ENCODE measurements around the gene PGBD1.
"Not testable (repeated sequence)": the region's sequence is repeated elsewhere in the genome, so short reads cannot be mapped to it uniquely, and the experiment has no call there.

Gene PGBD1

GRCh38 chr6:28269492-28269891 lies 11.9 kb upstream of the PGBD1 start:
- no peak for DNase-seq (ENCODE audit: low read depth, low spot score)

DNA sequence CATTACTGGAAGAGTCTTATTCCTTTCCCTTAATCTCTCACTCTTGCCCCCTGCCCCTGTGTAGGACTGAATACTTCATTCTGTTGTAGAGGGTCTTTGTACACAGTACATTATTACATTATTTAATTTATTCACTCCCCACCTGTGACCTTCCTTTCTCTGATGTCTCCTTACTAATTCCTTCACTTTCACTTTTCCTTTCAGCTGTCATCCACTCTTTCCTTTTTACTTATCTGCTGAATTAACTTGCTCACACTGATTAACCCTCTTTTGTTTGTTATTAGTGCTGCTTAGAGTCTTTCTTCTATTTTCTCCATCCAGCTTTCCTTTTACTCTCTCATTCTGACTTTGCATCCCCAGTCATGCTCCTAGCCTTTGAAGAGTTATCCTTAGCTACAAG lies 6.5 kb upstream of the PGBD1 start:
- DNase-seq (ENCODE audit: low read depth, low spot score), result no peak

GRCh38 chr6:28277746-28278145 lies 3.6 kb upstream of the PGBD1 start:
- no peak for DNase-seq (ENCODE audit: low read depth, low spot score)

GRCh38 chr6:28280595-28281287 lies 631 bp upstream of the PGBD1 start:
- DNase-seq (ENCODE audit: low read depth, low spot score), result no peak

DNA sequence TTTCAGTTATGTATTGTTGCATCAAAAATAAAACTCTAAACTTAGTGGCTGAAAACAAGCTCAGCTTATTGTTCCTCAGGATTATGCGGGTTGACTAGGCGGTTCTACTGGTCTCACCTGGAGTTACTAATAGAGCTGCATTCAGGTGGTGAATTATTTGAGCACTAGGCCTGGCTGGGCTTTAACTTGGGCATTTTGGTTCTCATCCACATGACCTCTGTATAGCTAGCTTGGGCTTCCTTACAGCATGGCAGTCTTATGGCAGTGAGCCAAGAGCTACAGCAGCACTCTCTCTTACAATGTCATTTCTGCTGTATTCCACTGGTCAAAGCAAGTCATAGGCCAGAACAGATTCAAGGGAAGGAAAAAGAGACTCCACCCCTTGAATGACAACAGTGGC lies 1.6 kb downstream of the PGBD1 start:
- no peak for DNase-seq (ENCODE audit: low read depth, low spot score)

DNA sequence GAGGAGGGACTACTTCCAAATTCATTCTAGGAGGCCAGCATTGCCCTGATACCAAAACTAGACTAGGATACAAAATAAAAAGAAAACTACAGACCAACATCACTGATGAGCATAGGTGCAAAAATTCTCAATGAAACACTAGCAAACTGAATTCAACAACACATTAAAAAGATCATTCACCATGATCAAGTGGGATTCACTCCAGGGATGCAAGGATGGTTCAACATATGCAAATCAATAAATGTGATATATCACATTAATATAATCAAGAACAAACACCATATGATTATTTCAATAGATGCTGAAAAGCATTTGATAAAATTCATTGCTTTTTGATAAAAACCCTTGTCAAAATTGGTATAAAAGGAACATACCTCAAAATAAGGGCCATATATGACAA lies 10.2 kb downstream of the PGBD1 start:
- DNase-seq (ENCODE audit: low read depth, low spot score), result no peak

- no peak for DNase-seq (ENCODE audit: low read depth, low spot score)
Observed at GRCh38 chr6:28295326-28295725, 14.0 kb downstream of the PGBD1 start.

GRCh38 chr6:28296520-28297060 lies 15.2 kb downstream of the PGBD1 start:
- DNase-seq (ENCODE audit: low read depth, low spot score), result no peak

GRCh38 chr6:28303570-28303969 lies 22.2 kb downstream of the PGBD1 start:
- DNase-seq (ENCODE audit: low read depth, low spot score), result no peak

DNA sequence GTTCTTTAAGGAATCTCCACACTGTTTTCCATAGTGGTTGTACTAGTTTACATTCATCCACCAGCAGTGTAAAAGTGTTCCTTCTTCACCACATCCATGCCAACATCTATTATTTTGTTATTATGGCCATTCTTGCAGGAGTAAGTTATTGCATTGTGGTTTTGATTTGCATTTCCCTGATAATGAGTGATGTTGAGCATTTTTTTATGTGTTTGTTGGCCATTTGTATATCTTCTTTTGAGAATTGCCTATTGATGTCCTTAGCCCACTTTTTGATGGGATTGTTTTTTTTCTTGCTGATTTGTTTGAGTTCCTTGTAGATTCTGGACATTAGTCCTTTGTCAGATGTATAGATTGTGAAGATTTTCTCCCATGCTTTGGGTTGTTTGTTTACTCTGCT lies 25.0 kb downstream of the PGBD1 start:
- not testable (repeated sequence) for DNase-seq (ENCODE audit: low read depth, low spot score)

- no peak for DNase-seq (ENCODE audit: low read depth, low spot score)
Observed at GRCh38 chr6:28311139-28311823, 29.9 kb downstream of the PGBD1 start.

GRCh38 chr6:28312939-28313338 lies 31.6 kb downstream of the PGBD1 start:
- DNase-seq (ENCODE audit: low read depth, low spot score), result no peak

- no peak for DNase-seq (ENCODE audit: low read depth, low spot score)
Observed at GRCh38 chr6:28315628-28316027, 34.3 kb downstream of the PGBD1 start.

GRCh38 chr6:28317866-28318265 lies 36.5 kb downstream of the PGBD1 start:
- not testable (repeated sequence) for DNase-seq (ENCODE audit: low read depth, low spot score)

DNA sequence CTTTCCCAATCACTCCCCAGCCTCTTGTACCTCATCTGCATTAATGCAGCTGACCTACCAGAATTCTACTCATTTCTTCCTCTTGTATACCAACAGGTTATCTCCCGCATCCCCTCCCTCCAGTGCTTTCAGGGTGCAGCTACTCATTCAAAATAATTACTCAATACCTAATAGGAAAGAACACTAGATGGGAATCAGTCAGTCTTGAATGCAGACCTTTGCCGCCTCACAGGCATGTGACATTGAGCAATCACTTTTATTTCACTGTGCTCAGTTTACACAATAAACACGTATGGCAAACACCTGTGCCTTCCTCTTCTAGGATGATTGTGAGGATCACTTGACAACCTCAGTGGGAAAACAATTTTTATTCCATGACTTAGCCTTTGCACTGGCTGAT lies 41.3 kb downstream of the PGBD1 start:
- no peak for DNase-seq (ENCODE audit: low read depth, low spot score)

- no peak for DNase-seq (ENCODE audit: low read depth, low spot score)
Observed at GRCh38 chr6:28323813-28324424, 42.5 kb downstream of the PGBD1 start.

GRCh38 chr6:28326371-28326948 lies 45.1 kb downstream of the PGBD1 start:
- DNase-seq (ENCODE audit: low read depth, low spot score), result no peak

DNA sequence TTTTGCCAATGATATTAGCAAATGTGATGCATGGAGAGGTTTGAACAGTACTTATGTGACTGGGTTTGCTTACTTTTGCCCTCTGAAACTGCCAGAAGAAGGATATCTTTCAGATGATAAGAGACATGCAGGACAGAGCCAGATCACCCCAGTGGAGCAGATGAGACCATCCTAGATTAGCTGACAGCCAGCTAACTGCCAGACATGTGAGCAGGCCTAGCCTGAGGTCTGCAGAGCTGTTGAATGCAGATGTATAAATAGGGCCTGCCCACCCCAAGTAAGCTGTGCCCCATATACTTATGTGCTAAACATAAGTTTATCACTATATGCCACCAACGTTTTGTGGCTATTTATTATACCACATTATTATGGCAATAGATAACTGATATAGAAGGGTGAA lies 48.7 kb downstream of the PGBD1 start:
- DNase-seq (ENCODE audit: low read depth, low spot score), result no peak

DNA sequence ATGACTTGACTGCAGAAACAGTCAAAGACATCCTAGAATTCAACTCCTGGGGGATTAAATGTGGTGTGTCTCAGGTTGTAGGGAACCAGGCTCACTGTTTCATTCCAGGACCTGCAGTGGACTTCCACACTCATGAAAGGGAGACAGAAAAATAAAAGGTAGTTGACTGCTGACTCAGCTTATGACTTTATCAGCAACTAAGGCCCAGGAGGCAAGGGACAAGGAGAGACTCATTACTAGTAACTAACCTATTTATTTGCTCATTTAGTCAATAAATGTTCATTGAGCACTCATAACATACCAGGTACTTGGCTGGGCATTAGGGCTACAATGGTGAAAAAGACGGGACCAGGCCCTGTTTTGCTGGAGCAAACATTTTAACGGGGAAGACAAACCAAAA lies 51.7 kb downstream of the PGBD1 start:
- DNase-seq (ENCODE audit: low read depth, low spot score), result no peak

GRCh38 chr6:28333599-28334018 lies 52.2 kb downstream of the PGBD1 start:
- DNase-seq (ENCODE audit: low read depth, low spot score), result no peak

DNA sequence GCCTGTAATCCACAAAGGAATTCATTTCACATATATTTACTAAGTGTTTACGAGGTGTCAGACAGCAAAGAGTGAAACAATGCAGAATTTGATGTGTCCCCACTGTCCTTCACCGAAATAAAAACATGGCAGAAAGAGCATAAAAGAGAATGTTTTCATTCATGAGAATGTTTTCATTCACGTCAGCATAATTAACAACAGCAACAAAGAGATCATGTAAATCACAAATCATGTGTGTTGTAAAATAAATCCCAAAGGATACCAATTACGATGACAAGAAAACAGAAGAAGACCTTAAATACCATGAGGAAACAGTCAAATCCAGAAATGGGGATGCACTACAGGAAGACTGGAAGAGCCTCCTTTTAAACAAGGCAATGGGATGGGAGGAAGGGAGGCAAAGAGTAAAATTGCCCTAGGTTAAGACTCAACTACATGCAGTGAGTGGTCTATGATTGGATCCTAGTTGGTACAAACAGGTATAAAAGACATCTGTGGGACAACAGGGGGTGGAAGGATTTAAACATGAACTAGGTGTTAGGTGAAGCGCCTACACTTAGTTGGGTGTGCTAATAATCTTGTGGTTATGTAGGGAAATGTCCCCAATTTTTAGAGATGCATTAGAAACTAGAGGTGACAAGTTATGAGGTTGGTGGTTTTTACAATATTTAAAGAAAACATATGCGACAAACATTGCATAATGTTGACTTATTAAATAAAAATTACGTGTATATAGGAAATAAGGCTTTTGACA lies 53.1 kb downstream of the PGBD1 start:
- DNase-seq (ENCODE audit: low read depth, low spot score), result no peak
